Measurements from ENCODE around the gene FOXN4.

DNA sequence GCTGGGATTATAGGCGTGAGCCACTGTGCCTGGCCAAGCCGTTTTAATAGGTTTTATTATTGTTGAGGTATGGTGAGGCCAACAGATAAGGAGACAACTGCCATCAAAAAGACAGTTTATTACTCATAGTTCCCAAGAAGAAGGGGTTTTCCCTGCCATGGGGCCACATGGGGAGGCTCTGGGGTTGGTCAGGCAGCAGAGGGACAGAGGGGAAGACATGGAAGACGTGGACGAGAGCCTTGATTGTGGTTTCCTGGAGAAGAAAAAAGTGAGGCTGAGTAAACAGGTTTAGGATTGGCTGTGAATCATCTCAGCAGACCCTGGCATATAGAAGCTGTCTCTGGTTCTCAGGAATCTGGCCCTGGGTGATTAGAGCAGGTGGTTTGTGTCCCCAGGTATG is 69.9 kb downstream of the FOXN4 start:
- TF ChIP-seq, protein P1, sequence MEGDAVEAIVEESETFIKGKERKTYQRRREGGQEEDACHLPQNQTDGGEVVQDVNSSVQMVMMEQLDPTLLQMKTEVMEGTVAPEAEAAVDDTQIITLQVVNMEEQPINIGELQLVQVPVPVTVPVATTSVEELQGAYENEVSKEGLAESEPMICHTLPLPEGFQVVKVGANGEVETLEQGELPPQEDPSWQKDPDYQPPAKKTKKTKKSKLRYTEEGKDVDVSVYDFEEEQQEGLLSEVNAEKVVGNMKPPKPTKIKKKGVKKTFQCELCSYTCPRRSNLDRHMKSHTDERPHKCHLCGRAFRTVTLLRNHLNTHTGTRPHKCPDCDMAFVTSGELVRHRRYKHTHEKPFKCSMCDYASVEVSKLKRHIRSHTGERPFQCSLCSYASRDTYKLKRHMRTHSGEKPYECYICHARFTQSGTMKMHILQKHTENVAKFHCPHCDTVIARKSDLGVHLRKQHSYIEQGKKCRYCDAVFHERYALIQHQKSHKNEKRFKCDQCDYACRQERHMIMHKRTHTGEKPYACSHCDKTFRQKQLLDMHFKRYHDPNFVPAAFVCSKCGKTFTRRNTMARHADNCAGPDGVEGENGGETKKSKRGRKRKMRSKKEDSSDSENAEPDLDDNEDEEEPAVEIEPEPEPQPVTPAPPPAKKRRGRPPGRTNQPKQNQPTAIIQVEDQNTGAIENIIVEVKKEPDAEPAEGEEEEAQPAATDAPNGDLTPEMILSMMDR (IDR thresholded peaks at IDR 0.05): no peak
- no peak for TF ChIP-seq POLR2A (IDR thresholded peaks at IDR 0.05)
